Parathyroid adenoma (tissue), 2 donors: ENCODE measurements around the gene GAK.

Experiments used
- H2AFZ ChIP-seq: fragments of 300-600 bp; sonication (generic); one replicate; pipeline ENCODE4 v1.7.0; 2017; ENCODE audit warnings: antibody characterized with exemption, mild to moderate bottlenecking
- H3K27ac ChIP-seq: fragments of 300-600 bp; sonication (generic); one replicate; pipeline ENCODE4 v1.7.0; 2017
- H3K27me3 ChIP-seq: fragments of 300-600 bp; sonication (generic); one replicate; pipeline ENCODE4 v1.7.0; 2017; ENCODE audit warnings: low read length; ENCODE audit not compliant: control insufficient read depth, insufficient read depth
- H3K36me3 ChIP-seq: fragments of 300-600 bp; sonication (generic); one replicate; pipeline ENCODE4 v1.7.0; 2017; ENCODE audit warnings: low read length; ENCODE audit not compliant: control insufficient read depth, insufficient read depth
- H3K4me1 ChIP-seq: fragments of 300-600 bp; sonication (generic); one replicate; pipeline ENCODE4 v1.7.0; 2017; ENCODE audit warnings: control low read depth
- H3K4me2 ChIP-seq: fragments of 300-600 bp; sonication (generic); one replicate; pipeline ENCODE4 v1.7.0; 2017; ENCODE audit warnings: low read length
- H3K4me3 ChIP-seq: fragments of 300-600 bp; sonication (generic); one replicate; pipeline ENCODE4 v1.7.0; 2017; ENCODE audit warnings: low read depth, low read length
- H3K79me2 ChIP-seq: fragments of 300-600 bp; sonication (generic); one replicate; pipeline ENCODE4 v1.7.0; 2017; ENCODE audit warnings: control low read depth
- H3K9ac ChIP-seq: fragments of 300-600 bp; sonication (generic); one replicate; pipeline ENCODE4 v1.7.0; 2017; ENCODE audit warnings: mild to moderate bottlenecking
- H3K9me3 ChIP-seq: fragments of 300-600 bp; sonication (generic); one replicate; pipeline ENCODE4 v1.7.0; 2017; ENCODE audit warnings: low read length; ENCODE audit not compliant: control insufficient read depth
- CTCF ChIP-seq: fragments of 300-600 bp; sonication (generic); IDR thresholded peaks from one replicate; pipeline ENCODE4 v1.7.0; 2017; ENCODE audit warnings: antibody characterized with exemption, mild to moderate bottlenecking
- donor health status: primary hyperparathyroidism.

Gene GAK

DNA sequence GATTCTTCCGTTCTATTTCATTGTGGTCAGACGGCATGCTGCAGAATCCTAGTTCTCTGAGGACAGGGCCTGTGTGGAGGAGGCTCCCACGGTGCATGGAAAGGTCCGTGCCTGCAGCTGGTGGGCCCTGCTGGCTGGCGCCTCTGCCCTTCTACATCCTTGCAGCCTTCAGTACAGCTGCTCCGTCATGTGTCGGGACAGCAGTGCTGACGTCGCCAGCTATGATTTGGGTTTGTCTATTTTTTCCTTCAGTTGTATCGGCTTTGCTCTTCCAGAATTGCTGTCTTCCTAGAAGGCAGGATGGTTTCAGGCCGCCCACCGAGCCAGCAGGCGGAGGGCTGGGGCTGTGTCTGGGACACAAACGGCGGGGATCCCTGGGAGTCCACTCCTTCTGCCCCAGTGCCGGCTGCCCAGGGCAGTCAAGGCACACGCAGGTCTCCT lies 74.1 kb downstream of the GAK start:
- TF ChIP-seq CTCF, result no peak
- Histone ChIP-seq H2AFZ (no peak overlapping the region), H3K27me3 (no peaks in the 10 kb centered on the region), H3K9ac (no peak overlapping the region), H3K36me3 (no peaks in the 10 kb centered on the region), H3K9me3 (no peaks in the 10 kb centered on the region), H3K27ac (no peak overlapping the region), H3K4me2 (no peak overlapping the region), H3K79me2 (no peaks in the 10 kb centered on the region), H3K4me1 (no peaks in the 10 kb centered on the region), H3K4me3 (no peak overlapping the region)

- Histone ChIP-seq H3K4me3 (no peak overlapping the region), H3K9ac (no peak overlapping the region), H2AFZ (no peak overlapping the region), H3K4me1 (no peaks in the 10 kb centered on the region), H3K27me3 (no peaks in the 10 kb centered on the region), H3K36me3 (no peaks in the 10 kb centered on the region), H3K79me2 (no peaks in the 10 kb centered on the region), H3K9me3 (no peaks in the 10 kb centered on the region), H3K4me2 (no peak overlapping the region), H3K27ac (no peak overlapping the region)
- no peak for TF ChIP-seq CTCF
Observed at GRCh38 chr4:857461-857860, 74.7 kb downstream of the GAK start.

DNA sequence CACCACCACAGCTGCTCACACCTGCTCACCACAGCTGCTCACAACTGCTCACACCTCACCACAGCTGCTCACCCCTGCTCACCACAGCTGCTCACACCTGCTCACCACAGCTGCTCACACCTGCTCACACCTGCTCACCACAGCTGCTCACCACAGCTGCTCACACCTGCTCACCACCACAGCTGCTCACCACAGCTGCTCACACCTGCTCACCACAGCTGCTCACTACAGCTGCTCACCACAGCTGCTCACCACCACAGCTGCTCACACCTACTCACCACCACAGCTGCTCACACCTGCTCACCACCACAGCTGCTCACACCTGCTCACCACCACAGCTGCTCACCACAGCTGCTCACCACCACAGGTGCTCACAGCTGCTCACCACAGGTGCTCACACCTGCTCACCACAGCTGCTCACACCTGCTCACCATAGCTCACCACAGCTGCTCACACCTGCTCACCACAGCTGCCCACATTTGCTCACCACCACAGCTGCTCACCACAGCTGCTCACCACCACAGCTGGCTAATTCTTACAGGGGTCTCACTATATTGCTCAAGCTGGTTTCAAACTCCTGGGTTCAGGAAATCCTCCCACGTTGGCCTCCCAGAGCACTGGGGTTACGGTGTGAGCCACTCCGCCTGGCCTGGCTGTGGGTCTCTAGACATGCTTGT lies 75.8 kb downstream of the GAK start:
- H3K27ac ChIP-seq, result no peak overlapping the region
- no peak overlapping the region for H3K4me3 ChIP-seq
- no peaks in the 10 kb centered on the region for H3K9me3 ChIP-seq
- no peak overlapping the region for H3K4me2 ChIP-seq
- H3K27me3 ChIP-seq, result no peaks in the 10 kb centered on the region
- H3K79me2 ChIP-seq, result no peaks in the 10 kb centered on the region
- H3K4me1 ChIP-seq, result no peaks in the 10 kb centered on the region
- no peak overlapping the region for H2AFZ ChIP-seq
- H3K9ac ChIP-seq, result no peak overlapping the region
- no peaks in the 10 kb centered on the region for H3K36me3 ChIP-seq
- no peak for TF ChIP-seq CTCF

DNA sequence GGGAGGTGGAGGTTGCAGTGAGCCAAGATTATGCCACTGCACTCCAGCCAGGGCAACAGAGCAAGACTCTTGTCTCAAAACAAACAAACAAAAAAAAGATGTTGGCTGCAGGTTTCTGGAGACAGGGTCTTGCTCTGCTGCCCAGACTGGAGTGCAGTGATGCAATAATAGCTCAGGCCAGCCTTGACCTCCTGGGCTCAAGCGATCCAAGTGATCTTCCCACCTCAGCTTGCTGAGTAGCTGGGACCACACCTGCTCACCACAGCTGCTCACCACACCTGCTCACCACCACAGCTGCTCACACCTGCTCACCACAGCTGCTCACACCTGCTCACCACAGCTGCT lies 76.3 kb downstream of the GAK start:
- no peaks in the 10 kb centered on the region for H3K27me3 ChIP-seq
- no peak overlapping the region for H3K9ac ChIP-seq
- no peak overlapping the region for H2AFZ ChIP-seq
- H3K4me3 ChIP-seq, result no peak overlapping the region
- no peaks in the 10 kb centered on the region for H3K36me3 ChIP-seq
- no peaks in the 10 kb centered on the region for H3K9me3 ChIP-seq
- H3K4me2 ChIP-seq, result no peak overlapping the region
- TF ChIP-seq CTCF, result no peak
- no peaks in the 10 kb centered on the region for H3K79me2 ChIP-seq
- no peak overlapping the region for H3K27ac ChIP-seq
- H3K4me1 ChIP-seq, result no peaks in the 10 kb centered on the region

GRCh38 chr4:854356-854755 lies 77.8 kb downstream of the GAK start:
- H3K27me3 ChIP-seq, result no peaks in the 10 kb centered on the region
- no peaks in the 10 kb centered on the region for H3K4me1 ChIP-seq
- no peaks in the 10 kb centered on the region for H3K79me2 ChIP-seq
- H3K4me2 ChIP-seq, result no peak overlapping the region
- no peak overlapping the region for H3K4me3 ChIP-seq
- H3K9ac ChIP-seq, result no peak overlapping the region
- TF ChIP-seq CTCF, result no peak
- H3K27ac ChIP-seq, result no peak overlapping the region
- H3K36me3 ChIP-seq, result no peaks in the 10 kb centered on the region
- no peak overlapping the region for H2AFZ ChIP-seq
- no peaks in the 10 kb centered on the region for H3K9me3 ChIP-seq
